NCI-H2227 treated with DMSO at 0.1 percent for 48 hours (cell line): ENCODE measurements around the gene CAMSAP1.

ENCODE experiments used
- DNase-seq: peaks from one replicate; lab custom pipeline; 2025; lab: John Stamatoyannopoulos, UW

CAMSAP1 gene

DNA sequence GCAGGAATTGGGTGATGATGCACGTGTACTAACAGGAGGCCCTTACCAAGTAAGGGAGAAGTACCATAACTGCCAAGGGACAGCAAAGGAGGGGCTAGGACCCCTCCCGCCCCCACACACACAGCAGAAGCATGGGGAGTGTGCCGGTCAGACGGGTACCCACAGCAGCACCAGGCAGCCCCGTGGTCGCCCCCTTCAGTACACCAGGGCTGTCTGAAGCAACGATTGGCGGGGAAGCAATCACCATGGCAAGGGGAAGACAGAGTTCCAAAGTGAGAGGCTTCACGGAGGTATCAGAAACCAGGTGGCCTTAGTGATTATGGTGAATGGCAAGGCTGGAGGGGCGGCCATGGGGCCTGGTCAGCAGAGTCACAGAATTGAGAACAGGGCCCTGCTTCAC lies 72.2 kb downstream of the CAMSAP1 start:
- no peak for DNase-seq

DNA sequence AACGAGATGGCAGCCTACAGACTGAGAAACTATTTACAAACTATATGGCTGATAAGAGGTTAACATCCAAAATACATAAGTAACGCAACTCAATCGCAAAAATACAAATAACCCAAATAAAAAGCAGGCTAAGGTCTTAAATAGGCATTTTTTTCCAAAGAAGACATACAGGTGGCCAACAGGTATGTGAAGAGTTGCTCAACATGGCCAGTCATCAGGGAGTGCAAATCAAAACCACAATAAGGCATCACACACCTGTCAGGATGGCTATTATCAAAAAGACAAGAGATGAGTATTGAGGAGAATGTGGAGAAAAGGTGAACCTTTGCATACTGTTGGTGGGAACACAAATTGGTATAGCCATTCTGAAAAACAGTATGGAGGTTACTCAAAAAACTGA lies 73.5 kb downstream of the CAMSAP1 start:
- DNase-seq = no peak

DNA sequence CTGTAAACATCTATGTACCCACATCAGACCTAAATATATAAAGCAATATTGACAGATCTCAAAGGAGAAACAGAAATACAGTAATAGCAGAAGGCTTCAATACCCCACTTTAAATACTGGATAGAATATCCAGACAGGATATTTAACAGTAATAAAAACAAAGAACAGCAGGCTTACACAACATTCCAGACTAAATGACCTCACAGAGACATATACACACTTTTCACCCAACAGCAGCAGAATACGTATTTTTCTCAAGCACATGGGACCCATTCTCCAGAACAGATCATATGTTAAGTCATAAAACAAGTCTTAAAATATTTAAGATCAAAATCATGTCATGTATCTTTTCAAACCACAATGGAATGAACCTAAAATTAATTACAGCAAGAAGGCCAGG lies 76.8 kb downstream of the CAMSAP1 start:
- DNase-seq = no peak

DNA sequence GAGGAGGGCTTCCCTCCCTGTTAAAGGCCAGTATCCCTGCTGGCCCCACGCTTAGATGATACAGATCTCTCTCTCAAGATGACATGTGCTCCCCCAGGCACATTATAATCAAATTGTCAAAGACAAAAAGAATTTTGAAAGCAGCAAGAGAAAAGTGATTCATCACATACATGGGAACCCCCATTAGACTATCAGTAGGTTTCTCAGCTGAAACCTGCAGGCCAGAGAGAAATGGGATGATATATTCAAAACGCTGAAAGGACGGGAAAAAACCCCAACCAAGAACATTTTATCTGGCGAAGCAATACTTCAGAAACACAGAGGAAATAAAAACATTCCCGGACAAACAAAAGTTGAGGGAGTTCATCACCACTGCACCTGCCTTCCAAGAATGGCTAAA lies 78.7 kb downstream of the CAMSAP1 start:
- DNase-seq = no peak

DNA sequence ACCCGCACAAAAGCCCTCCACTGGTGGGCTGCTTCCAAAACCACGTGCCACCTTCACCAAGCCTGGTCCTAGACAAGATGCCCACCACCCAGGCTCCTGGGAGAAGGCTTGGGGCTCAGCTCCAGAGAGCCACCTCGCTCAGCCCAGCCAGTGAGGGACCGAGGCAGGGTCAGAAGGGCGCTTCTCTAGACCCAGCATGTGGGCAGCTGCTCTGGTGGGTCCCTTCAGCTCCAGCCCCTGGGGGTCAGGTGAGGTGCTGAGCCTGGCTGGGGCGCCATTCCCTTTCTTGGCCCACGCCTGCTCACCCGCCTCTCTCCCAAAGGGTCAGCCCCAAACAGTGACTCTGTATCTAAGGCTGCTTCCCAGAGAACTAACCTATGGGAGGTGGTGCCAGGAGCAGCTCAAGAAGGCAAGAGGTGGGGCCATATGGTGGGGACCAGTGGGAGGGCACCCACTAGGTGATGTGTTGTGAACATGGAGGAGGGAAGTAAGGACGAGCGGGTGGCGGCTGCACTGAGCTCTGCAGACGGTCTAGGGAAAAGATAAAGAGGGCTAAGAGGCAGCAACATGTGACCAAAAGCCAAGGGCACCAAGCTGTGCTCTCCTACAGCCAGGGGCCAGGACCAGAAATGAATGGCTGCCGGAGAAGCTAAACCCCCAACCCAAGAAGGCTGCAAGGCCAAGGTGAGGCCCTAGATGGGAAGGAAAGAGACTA lies 79.3 kb downstream of the CAMSAP1 start:
- DNase-seq = no peak

DNA sequence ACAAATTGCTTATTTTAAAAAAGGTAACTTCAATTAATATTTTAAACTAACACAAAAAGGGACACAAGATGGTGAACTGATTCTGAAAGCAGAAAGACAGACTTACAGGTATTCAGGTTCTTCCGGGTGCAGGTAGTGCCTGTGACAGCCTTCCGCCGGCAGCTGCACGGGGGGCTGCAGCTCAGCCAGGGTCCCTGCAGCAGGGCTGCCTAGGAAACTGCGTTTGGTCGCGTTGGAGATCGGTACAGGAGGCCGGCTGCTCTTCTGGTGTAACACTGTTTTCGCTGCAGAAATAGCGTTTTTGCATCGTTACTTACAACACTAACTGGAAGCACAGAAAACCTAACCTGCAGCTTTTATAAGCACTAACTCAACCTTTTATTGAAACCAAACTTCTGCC lies 80.0 kb downstream of the CAMSAP1 start:
- DNase-seq = no peak

DNA sequence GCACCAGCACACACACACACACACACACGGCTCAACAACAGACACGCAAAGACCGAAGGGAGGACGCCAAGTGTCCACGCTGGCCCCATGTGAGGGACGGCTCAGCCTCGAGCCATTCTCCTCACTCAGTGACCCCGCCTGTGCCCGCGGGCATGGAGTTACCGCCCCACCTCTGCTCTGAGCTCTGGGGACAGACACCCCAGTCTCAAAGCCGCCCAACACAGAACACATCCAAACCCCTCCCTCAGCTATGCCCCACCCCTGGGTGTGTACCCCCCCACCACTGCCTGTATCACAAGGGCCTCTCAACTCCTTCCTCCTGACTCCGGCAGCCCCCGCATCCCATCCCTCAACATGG lies 81.2 kb downstream of the CAMSAP1 start:
- DNase-seq = no peak

DNA sequence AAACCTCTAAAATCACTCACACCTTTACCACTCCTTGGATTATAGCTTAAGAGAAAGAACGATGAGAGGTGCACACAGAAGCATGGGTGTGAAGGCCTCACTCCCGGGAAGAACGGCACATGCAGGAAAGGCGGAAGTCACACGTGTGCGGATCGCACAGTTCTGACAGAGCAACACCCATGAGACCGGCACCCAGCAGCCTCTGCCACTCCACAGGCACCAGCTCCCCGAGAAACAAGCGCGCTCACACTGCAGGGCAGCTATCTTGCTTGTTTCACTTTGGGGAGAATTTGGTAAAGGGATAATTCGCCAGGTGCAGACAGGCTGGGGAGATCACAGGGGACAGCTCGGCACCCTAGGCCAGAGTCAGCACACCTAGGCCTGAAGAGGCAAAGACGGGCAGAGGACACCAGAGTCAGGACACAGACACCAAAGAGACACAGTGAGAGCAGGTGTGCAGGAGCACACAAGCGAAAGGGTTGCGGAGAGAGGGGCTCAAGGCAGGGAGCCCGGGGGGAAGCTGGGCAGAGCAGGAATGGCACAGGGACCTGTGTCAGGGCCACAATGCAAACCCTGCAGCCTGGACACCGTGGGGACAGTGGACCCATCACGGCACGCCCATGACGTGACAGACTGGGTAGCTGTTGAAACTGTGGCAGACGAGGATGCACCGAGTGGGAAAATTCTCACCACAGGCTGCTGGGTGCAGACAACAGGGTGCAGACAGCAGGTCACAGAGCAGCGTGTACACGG lies 81.7 kb downstream of the CAMSAP1 start:
- DNase-seq = no peak

DNA sequence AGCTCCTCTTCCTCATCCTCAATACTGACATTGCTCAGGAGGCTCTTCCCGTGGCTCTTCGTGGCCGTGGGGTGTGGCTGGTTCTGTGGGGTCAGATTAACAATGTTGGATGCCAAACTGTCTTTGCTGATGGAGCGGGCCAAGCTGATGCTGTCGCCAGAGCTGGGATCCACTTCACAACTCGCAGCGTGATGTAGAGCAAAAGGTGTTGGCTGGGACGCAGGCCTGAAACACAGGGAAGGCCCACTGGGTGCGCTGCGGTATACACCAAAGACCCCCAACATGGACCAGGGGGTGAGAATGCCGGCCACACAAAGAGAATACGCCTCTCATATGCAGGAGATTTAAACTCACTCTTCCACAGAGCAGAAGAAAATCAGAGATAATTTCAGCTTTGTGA lies 84.3 kb downstream of the CAMSAP1 start:
- no peak for DNase-seq

DNA sequence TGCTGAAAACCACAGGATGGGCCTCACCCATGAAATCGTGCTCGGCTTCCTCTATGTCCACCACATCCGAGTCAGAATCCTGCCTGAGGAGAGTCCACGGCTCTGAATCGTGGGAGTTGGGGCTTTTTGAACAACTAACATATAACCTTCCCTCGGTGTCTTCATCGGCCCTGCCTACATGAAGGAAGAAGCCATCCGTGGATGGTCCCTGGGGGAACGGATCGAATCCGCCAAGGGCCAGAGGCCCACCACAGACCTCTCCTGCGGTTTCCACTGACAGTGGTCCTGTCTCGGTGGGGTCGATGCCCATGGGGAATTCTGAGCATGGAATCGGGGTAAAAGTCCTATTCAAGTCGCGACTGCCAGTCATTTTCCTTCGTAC lies 85.0 kb downstream of the CAMSAP1 start:
- no peak for DNase-seq

DNA sequence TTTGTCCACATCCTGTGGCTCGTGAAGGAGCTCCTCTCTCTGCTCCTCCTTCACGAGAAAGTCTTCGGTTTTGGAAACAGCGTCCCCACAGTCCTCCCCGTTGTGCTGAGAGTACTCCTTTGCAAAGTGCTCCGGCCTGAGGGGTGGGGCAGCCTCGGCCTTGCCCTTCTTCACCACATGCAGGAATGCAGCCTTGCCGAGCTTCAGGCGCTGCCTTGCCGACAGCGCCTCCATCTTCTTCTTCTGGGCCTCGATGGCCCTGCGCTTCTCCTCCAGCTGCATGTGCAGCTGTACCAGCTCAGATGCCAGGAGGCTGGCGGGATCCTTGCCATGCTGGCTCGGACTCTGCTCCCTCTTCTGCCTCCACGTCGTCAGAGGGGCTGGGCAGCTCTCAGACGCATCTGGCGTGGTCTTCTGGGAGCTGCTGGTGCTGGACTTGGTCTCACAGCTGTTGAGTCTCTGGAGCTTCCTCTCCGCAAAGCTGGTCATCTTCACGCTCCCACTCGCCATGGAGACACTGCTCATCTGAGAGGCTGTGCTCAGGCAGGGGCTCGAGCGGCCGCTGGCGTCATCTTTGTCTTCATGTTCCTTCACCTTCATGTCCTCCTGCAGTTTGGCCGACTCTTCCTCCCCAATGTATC lies 85.5 kb downstream of the CAMSAP1 start:
- DNase-seq = no peak

DNA sequence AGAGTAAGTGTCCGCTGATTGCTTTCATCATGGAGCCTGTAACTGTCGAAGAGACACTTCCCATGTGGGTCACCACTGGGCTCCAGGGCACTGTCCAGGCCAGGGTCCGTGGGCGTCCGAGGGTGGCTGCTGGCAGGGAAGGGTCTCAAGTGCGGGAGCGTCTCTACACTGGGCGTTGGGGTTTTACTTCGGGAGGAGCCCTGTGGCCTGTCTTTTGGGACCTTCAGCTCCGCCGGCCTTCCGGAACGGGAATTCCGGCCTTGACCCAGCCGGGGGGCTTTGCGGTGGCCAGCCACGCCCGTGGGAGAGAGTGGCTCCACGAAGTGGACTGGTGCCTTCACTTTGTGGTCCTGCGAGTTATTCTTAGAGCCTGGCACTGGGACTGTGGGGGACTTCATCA lies 86.2 kb downstream of the CAMSAP1 start:
- DNase-seq = no peak

DNA sequence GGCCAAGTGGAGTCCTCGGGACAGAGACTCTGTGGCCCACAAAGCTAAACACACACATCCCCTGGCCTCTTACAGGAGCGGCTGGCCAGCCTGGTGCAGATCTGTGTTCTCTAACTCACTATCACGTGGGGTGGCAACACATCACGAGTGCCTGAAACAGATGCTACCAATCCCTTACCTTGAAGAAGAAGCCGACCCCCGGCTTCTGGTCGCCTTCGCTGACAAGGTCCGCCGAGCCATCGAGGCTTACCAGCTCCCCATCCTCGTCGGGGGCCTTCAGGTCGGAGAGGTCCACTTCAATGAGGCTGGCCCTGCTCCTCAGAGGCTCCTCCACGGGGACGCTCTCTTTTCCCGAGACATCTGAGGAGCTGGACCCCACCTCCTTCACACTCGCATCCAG lies 86.7 kb downstream of the CAMSAP1 start:
- DNase-seq = no peak

DNA sequence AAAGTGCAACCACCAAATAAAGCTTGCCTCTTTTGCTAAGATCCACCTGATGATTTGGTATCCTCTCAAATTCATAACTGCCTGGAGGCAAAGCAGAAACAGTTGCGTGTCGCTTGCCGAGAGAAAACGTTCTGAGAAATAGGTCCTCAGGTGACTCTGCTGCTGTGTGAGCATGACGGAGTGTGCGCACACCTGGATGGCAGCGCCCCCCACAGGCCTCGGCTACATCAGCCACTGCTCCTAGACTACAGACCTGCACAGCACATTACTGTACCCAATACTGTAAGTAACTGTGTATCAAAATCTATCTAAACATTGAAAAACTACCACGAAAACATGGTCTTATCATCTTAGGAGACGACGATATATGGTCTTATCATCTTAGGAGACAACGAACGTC lies 87.4 kb downstream of the CAMSAP1 start:
- no peak for DNase-seq

DNA sequence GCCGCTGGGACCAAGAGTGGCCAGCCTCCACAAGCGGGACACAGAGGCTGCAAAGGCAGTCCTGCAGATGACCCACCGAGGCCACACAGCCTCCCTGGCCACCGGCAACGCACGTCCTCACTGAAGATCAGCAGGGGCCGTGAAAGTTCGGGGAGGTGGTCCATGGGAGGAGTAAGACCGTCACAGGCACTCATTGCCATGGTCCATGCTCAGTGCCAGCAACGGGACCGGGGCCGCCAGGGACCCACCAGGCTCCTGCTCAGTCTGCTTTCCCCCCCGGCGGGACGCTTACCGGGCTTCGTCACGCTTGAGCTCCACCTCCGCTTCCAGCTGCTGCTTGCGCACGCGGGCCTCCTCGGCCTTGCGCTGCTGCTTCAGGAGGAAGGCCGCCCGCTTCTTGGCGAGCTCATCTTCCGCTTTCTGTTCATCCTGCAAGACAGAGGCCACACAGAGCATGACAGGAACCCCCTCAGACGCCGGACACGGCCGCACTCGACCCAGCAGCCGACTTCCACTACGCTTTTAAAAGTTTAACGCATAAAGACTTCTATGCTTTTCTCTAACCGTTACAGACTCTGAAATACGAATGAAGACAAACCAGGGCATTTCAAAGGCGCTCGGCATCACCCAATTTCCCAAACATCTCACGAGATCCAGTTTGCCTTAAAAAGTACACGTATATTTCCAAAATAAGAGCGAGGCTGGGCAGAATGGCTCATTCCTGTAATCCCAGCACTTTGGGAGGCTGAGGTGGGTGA lies 88.4 kb downstream of the CAMSAP1 start:
- no peak for DNase-seq

DNA sequence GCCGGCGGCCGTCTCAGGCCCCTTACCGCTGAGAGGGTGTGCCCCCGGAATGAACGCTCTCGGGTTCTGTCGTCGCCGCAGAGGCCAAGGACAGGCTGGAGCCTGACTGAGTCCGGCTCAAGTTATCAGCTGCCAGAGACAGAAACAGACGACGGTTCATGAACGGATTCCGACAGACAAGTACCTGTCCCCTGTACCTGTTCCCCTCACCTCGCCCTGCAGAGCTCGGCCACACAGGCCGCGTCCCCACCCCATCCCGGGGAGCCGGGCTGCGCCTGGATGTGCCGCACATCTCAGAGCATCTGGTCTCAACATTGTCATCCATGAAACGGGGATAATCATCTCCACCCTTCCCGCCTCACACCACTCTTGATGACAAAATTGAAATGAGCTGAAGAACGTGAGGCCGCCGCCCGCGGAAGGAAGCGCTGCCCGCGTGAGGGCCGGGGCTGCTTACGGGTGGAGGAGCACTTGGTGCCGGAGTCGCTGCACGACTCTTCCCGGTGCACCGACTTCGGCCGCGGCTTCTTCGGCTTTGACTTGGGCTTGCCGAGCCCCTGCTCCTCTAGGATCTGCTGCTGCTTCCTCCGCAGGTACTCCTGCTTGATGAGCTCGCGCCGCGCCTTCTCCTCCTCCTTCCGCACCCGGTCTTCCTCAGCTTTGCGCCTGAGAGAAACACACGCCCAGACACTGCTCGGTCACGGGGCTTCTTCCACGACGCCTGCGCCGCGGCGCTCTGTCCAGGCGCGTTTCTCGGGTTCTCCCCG lies 89.2 kb downstream of the CAMSAP1 start:
- DNase-seq = no peak

DNA sequence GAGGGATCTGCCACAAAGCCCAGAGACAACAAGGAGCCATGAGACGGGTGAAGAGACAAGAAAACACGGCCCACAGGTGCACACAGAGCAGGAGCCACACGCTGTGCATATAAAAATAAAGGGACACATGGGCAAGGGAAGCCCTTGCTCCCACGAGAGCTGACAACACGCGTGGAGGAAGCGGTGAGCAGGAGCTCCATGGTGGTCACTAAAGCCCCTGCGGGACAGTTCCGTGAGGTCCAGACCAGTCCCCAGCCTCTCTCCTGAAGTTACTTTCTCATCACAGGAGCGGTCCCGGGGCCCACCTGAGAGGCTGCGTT lies 90.7 kb downstream of the CAMSAP1 start:
- DNase-seq = no peak

DNA sequence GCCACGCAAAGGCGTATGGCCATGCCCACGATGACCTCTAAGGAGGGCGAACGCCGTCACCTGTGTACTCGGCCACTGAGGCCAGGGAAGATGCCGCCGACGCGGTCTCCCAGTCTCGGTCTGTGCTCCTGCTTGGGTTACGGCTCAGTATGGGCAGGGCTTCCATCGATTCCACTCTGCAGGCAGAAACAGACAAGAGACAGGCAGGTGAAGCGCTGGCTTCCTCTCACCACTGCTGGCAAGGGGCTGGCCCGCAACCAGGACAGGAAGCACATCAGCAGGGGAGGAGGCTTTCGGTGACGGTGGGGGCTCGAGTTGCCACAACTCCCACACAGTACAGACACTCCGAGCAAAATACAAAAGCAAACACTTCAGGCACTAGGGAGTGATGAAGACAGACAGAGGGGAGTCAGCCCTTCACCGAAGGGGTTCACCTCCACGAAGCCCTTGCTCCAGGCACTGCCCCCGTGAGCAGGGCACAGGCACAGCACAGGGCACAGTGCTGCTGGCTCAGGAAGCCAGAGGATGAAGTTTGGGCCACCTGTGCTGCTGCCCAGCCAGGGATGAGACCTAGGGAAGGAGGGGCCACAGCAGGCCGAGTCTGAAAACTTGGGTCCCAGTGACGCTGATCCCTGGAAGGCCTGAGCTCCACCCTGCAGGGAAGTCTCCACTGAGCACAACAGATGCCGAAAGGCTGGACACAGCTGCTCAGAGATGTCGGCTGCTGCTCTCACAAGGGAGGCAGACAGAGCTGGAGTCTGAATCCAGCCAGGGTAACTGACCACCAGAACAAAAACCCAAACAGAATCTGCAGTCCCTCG lies 91.3 kb downstream of the CAMSAP1 start:
- no peak for DNase-seq

DNA sequence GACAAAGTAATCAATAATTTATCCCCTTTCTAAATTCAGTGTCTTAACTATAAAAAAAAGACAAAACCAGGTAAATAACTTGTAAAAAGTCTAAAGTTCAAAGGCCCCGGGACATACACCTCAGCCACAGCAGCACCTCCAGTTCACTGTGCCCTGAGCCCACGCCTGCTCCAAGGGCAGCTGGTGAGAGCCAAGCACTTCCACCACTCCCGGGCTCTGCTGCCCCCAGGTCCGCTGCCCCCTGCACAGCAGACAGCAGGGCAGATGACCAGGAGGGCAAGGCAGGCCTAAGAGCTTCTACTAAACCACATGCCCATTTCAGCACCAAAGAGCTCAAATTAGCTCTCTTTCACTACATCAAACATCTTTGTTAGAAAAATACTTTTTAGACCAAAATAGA lies 91.9 kb downstream of the CAMSAP1 start:
- DNase-seq = no peak

DNA sequence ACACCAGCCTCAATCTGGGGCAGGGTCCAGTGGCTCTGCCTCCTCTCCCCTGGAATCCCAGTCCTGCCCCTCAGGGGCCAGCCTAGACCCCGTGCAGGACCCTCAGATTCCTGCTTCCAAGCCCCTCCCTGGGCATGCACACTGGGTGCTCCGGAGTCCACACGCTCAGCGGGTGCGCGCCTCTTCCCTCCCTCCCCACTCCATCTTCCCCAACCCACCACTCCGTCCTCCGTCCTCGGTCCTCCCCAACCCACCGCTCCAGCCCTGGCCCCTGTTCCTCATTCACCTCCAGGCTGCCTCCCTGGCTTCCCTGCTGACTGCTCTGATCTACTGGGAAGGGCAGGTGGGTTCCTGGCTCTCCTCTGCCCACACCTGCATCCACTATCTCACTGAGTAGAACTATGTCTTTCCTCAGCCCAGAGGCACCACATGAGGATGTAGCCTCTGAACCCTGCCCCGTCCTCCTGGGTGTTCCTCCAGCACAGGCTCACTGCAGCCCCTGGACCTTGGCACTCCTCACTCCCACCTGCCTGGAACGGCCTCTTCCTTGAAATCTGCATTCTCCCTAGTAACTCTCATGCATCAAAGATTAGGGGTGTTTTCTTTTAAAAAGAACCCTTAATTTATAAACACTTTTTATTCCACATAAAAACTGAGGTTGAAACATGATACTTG lies 92.8 kb downstream of the CAMSAP1 start:
- no peak for DNase-seq
